GM21447 (cell line): ENCODE measurements around the gene FASTKD3.

Experiments used
- ATAC-seq: cut with Tn5 transposase; IDR thresholded peaks from one replicate; pipeline ENCODE4 v1.9.1; 2021; ENCODE audit not compliant: unreplicated experiment

The FASTKD3 gene

GRCh38 chr5:7881816-7882215, 13.0 kb upstream of the FASTKD3 start:
- no peak for ATAC-seq

- ATAC-seq, result no peak
These were observed 12.3 kb upstream of the FASTKD3 start for GRCh38 chr5:7881091-7881490.

- peak; percentile 96 for ATAC-seq
These were observed 9.6 kb upstream of the FASTKD3 start for GRCh38 chr5:7878381-7878873.

- no peak for ATAC-seq
These were observed 9.0 kb upstream of the FASTKD3 start for GRCh38 chr5:7877851-7878250.

GRCh38 chr5:7876867-7877266, 8.0 kb upstream of the FASTKD3 start:
- peak; percentile 45 for ATAC-seq

GRCh38 chr5:7875151-7875550, 6.3 kb upstream of the FASTKD3 start:
- no peak for ATAC-seq

- ATAC-seq, result no peak
These were observed 5.8 kb upstream of the FASTKD3 start for GRCh38 chr5:7874639-7875038.

GRCh38 chr5:7873216-7873615, 4.4 kb upstream of the FASTKD3 start:
- no peak for ATAC-seq

- ATAC-seq, result no peak
These were observed 3.8 kb upstream of the FASTKD3 start for GRCh38 chr5:7872517-7873130.

GRCh38 chr5:7871653-7872052, 2.8 kb upstream of the FASTKD3 start:
- no peak for ATAC-seq

- peak; percentile 38 for ATAC-seq
These were observed 774 bp upstream of the FASTKD3 start for GRCh38 chr5:7869474-7870136.

GRCh38 chr5:7868427-7868772, 431 bp downstream of the FASTKD3 start:
- ATAC-seq, result no peak

GRCh38 chr5:7867260-7867659, 1.6 kb downstream of the FASTKD3 start:
- ATAC-seq, result no peak

GRCh38 chr5:7866196-7866595, 2.6 kb downstream of the FASTKD3 start:
- ATAC-seq, result no peak

- ATAC-seq, result no peak
These were observed 10.8 kb downstream of the FASTKD3 start for GRCh38 chr5:7857926-7858632.

- ATAC-seq, result no peak
These were observed 11.5 kb downstream of the FASTKD3 start for GRCh38 chr5:7857361-7857760.

- ATAC-seq, result no peak
These were observed 12.0 kb downstream of the FASTKD3 start for GRCh38 chr5:7856855-7857254.

- ATAC-seq, result no peak
These were observed 13.2 kb downstream of the FASTKD3 start for GRCh38 chr5:7855611-7856010.

GRCh38 chr5:7852988-7853387, 15.8 kb downstream of the FASTKD3 start:
- no peak for ATAC-seq

GRCh38 chr5:7852542-7852941, 16.3 kb downstream of the FASTKD3 start:
- ATAC-seq, result no peak

- no peak for ATAC-seq
These were observed 17.1 kb downstream of the FASTKD3 start for GRCh38 chr5:7851617-7852289.

GRCh38 chr5:7851240-7851592, 17.6 kb downstream of the FASTKD3 start:
- ATAC-seq, result no peak
